Fibroblast of pulmonary artery (primary cell): ENCODE results near the gene EPHA8.

Experiments used
- DNase-seq: peaks from one replicate; pipeline ENCODE4 v3.0.0-alpha.2; 2010; ENCODE audit warnings: low read depth
- H3K4me3 ChIP-seq: replicated peaks from 2 replicates; pipeline ENCODE4 v1.5.1; 2011; ENCODE audit warnings: low read depth, mild to moderate bottlenecking, control low read depth, low read length, moderate library complexity
- TF ChIP-seq, protein P1 (sequence below): IDR thresholded peaks from 2 replicates; pipeline ENCODE4 v1.5.1; 2011; ENCODE audit warnings: mild to moderate bottlenecking, control low read depth, low read length, inconsistent platforms; ENCODE audit errors: missing control alignments

The EPHA8 gene

DNA sequence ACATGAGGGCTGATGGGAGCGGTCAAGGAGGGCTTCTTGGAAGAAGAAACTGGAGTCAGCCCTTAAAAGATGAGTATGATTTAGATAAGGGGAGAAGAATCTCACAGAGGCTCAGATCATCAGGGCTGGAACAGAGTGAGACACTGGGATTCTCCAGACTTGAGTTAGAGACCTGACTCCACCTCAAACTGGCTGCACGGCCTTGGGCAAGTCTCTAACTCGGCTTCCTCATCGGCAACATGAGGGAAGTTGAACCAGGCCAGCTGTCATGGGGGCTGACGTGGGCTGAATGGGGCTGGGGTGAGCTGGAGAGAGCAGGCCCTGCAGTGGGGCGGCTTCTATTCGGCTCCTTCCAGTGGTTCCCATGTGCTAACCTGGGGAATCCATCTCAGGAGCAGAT, 82.6 kb downstream of the EPHA8 start:
- DNase-seq, result no peak
- TF ChIP-seq, protein P1, sequence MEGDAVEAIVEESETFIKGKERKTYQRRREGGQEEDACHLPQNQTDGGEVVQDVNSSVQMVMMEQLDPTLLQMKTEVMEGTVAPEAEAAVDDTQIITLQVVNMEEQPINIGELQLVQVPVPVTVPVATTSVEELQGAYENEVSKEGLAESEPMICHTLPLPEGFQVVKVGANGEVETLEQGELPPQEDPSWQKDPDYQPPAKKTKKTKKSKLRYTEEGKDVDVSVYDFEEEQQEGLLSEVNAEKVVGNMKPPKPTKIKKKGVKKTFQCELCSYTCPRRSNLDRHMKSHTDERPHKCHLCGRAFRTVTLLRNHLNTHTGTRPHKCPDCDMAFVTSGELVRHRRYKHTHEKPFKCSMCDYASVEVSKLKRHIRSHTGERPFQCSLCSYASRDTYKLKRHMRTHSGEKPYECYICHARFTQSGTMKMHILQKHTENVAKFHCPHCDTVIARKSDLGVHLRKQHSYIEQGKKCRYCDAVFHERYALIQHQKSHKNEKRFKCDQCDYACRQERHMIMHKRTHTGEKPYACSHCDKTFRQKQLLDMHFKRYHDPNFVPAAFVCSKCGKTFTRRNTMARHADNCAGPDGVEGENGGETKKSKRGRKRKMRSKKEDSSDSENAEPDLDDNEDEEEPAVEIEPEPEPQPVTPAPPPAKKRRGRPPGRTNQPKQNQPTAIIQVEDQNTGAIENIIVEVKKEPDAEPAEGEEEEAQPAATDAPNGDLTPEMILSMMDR, result no peak
- H3K4me3 ChIP-seq, result no peak overlapping the region

DNA sequence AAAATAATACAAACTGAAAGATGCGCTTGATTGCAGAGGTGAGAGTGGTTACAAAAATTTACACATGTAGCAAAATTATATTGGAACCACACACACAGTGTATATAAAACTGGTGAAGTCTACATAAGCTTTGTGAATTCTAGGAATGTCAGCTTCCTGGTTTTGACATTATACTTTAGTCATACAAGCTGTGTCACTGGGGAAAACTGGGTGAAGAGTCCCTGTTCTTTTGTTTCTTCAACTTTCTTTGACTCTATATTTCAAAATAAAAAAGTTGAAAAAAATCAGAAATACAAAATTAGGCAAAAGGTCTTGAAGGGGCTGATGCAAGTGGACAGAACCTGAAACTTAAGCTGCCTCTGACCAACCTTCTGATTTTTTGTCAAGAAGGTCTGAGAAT, 83.1 kb downstream of the EPHA8 start:
- peak; percentile 6 for DNase-seq
- TF ChIP-seq, protein P1, result no peak
- no peak overlapping the region for H3K4me3 ChIP-seq

DNA sequence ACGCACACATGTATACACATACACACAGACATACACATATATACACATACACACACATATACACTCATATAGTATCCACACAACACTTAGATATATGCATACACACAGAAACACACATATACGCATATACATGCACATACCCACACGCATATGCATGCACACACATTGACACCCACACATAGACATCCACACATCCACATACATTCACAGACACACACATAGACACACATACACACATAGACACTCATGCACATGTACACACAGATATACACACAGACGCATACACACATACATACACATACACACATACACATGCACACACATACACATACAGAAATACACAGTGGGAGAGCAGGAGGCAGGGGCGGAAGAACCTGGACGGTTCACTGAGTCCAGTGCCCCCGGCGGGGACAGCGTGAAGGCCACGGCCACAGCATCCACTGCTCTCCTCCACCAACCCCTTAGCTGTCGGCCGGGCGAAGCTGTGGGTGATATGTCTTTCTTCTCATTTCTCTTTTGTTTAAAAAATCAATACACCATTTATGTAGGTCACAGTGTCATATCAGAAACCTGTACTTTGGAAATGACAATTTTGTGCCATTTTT, 86.9 kb downstream of the EPHA8 start:
- no peak overlapping the region for H3K4me3 ChIP-seq
- TF ChIP-seq, protein P1, result no peak
- no peak for DNase-seq

DNA sequence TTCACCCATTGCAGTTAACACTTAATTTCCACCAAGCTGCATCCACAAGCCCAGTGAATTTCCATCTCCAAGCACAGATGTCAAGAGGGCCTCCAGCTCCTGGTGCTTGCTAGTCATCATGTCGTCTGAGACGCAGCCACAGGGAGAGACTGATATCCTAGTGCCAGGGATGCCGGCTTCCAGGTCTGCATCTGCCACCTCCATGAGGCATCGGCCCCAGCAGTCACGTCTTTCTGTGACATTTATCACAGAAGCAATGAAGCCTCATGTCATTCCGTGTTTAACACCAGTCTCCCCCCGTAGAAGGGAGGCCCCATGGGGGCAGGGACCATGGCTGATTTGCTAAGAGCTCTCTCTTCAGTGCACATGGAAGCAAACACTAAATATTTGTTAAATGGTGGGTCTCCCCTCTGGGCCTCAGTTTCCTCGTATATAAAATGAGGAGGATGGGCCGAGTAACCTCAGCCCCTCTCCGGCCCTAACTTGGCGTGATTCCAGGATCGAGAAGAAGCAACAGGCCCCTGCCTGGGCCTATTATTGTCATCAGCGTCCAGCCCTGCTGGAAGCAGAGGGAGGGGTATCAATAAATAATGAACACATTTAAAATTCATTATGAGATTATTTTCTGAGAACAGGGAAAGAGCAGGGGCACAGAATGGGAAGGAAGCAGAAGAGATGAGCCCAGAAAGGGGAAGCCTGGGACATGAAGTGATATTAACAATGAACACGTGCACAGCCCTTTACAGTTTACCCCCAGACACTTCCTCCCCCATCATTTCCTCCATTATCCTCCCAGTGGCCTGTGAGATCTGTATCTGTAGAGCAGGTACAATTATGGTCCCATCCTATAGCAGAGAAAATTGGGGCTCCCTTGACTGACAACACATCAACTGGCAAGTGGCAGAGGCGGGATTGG, 88.9 kb downstream of the EPHA8 start:
- TF ChIP-seq, protein P1, result no peak
- no peak for DNase-seq
- H3K4me3 ChIP-seq, result no peak overlapping the region

DNA sequence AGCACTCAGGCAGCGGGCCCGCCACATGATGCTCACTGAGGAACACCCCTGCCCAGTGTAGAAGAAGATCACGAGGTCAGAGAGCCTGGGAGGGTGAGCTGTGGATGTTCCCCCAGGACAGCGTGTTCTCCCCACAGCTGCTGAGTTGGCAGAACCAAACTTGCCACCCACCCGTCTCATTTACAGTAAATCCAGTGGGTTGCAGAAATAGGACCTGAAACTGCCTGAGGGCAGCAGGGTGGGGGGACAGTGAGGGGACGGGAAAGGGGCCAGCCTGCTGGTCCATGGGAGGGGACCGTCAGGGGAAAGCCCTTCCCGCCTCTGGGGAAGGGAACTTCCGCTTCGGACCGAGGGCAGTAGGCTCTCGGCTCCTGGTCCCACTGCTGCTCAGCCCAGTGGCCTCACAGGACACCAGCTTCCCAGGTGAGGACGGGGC, 89.6 kb downstream of the EPHA8 start, which contains the start of gene C1QB:
Gene C1QB, plus strand, starts transcription at position 356 of the 436 bp plus-strand sequence. CDS start 6,227 bp downstream, outside the sequence.
- TF ChIP-seq, protein P1, result no peak
- no peak for DNase-seq
- no peak within 1 kb of the TSS for H3K4me3 ChIP-seq
